HG03139 (cell line): Measurements from ENCODE around the gene MEIS3.

ENCODE experiments used
- ATAC-seq: cut with Tn5 transposase; IDR thresholded peaks from one replicate; pipeline ENCODE4 v1.9.1; 2021; ENCODE audit not compliant: unreplicated experiment

MEIS3 gene

GRCh38 chr19:47435883-47436417 is 16.6 kb upstream of the MEIS3 start:
- ATAC-seq, result no peak

- no peak for ATAC-seq
Observed at GRCh38 chr19:47435196-47435595, 15.9 kb upstream of the MEIS3 start.

GRCh38 chr19:47434088-47434487 is 14.8 kb upstream of the MEIS3 start:
- ATAC-seq, result no peak

- no peak for ATAC-seq
Observed at GRCh38 chr19:47433121-47433520, 13.8 kb upstream of the MEIS3 start.

- no peak for ATAC-seq
Observed at GRCh38 chr19:47432499-47432898, 13.2 kb upstream of the MEIS3 start.

- no peak for ATAC-seq
Observed at GRCh38 chr19:47432091-47432490, 12.8 kb upstream of the MEIS3 start.

- ATAC-seq, result no peak
Observed at GRCh38 chr19:47430041-47430802, 10.9 kb upstream of the MEIS3 start.

- no peak for ATAC-seq
Observed at GRCh38 chr19:47429140-47429793, 9.9 kb upstream of the MEIS3 start.

GRCh38 chr19:47428177-47428894 is 9.0 kb upstream of the MEIS3 start:
- ATAC-seq, result no peak

- peak; percentile 52 for ATAC-seq
Observed at GRCh38 chr19:47427241-47428176, 8.2 kb upstream of the MEIS3 start.

GRCh38 chr19:47423203-47423882 is 4.0 kb upstream of the MEIS3 start:
- no peak for ATAC-seq

- ATAC-seq, result no peak
Observed at GRCh38 chr19:47422417-47423163, 3.3 kb upstream of the MEIS3 start.

- ATAC-seq, result no peak
Observed at GRCh38 chr19:47421844-47422395, 2.6 kb upstream of the MEIS3 start.

- ATAC-seq, result no peak
Observed at GRCh38 chr19:47421244-47421786, 2.0 kb upstream of the MEIS3 start.

- ATAC-seq, result no peak
Observed at GRCh38 chr19:47419789-47420188, 462 bp upstream of the MEIS3 start.

- no peak for ATAC-seq
Observed at GRCh38 chr19:47418692-47419029, 666 bp downstream of the MEIS3 start.

GRCh38 chr19:47417746-47418691 is 1.3 kb downstream of the MEIS3 start:
- ATAC-seq, result no peak
